GM21423 (cell line): ENCODE measurements around the gene PRSS33.

Experiments used
- ATAC-seq: cut with Tn5 transposase; IDR thresholded peaks from one replicate; pipeline ENCODE4 v1.9.1; 2021; ENCODE audit warnings: mild to moderate bottlenecking, moderate library complexity; ENCODE audit not compliant: unreplicated experiment

Gene PRSS33

GRCh38 chr16:2745116-2745890, 42.1 kb downstream of the PRSS33 start:
- no peak for ATAC-seq

GRCh38 chr16:2744711-2745110, 42.6 kb downstream of the PRSS33 start:
- ATAC-seq, result no peak

- ATAC-seq, result no peak
Measured at GRCh38 chr16:2743007-2743810, 44.2 kb downstream of the PRSS33 start.

- ATAC-seq, result no peak
Measured at GRCh38 chr16:2742323-2743006, 44.9 kb downstream of the PRSS33 start.

- no peak for ATAC-seq
Measured at GRCh38 chr16:2741168-2741567, 46.2 kb downstream of the PRSS33 start.

- ATAC-seq, result no peak
Measured at GRCh38 chr16:2740476-2740875, 46.9 kb downstream of the PRSS33 start.

- ATAC-seq, result no peak
Measured at GRCh38 chr16:2739625-2740430, 47.5 kb downstream of the PRSS33 start.

GRCh38 chr16:2738615-2739014, 48.7 kb downstream of the PRSS33 start:
- ATAC-seq, result no peak

GRCh38 chr16:2737895-2738418, 49.4 kb downstream of the PRSS33 start:
- ATAC-seq, result no peak

GRCh38 chr16:2737238-2737605, 50.1 kb downstream of the PRSS33 start:
- no peak for ATAC-seq

GRCh38 chr16:2736476-2737237, 50.7 kb downstream of the PRSS33 start:
- no peak for ATAC-seq

- no peak for ATAC-seq
Measured at GRCh38 chr16:2734844-2735515, 52.4 kb downstream of the PRSS33 start.
